Fibroblast of skin of abdomen (primary cell): Measurements from ENCODE around the gene SLC26A1.
"Not testable (repeated sequence)": the region's sequence is repeated elsewhere in the genome, so short reads cannot be mapped to it uniquely, and the experiment has no call there.

Source experiments
- DNase-seq: peaks from one replicate; pipeline ENCODE4 v3.0.0-alpha.2; 2013

The SLC26A1 gene

GRCh38 chr4:1013225-1014073, 20.2 kb upstream of the SLC26A1 start:
- no peak for DNase-seq

GRCh38 chr4:1012034-1012739, 19.0 kb upstream of the SLC26A1 start:
- peak; percentile 35 for DNase-seq

- no peak for DNase-seq
These were observed 18.4 kb upstream of the SLC26A1 start for GRCh38 chr4:1011666-1012033.

GRCh38 chr4:1011022-1011665, 17.9 kb upstream of the SLC26A1 start, which contains the start of gene FGFRL1:
TSS of gene FGFRL1 (plus strand) at chr4:1011626. CDS start at chr4:1012486, 860 bp downstream.
- peak; percentile 91 for DNase-seq

- peak; percentile 78 for DNase-seq
These were observed 17.3 kb upstream of the SLC26A1 start for GRCh38 chr4:1010395-1011021.

- DNase-seq = peak; percentile 57
These were observed 16.6 kb upstream of the SLC26A1 start for GRCh38 chr4:1009542-1010394.

GRCh38 chr4:1008840-1009541, 15.8 kb upstream of the SLC26A1 start:
- DNase-seq = no peak

GRCh38 chr4:1006856-1007255, 13.7 kb upstream of the SLC26A1 start:
- no peak for DNase-seq

GRCh38 chr4:1004557-1005485, 11.6 kb upstream of the SLC26A1 start:
- no peak for DNase-seq

GRCh38 chr4:1004071-1004418, 10.8 kb upstream of the SLC26A1 start:
- DNase-seq = no peak

- no peak for DNase-seq
These were observed 10.3 kb upstream of the SLC26A1 start for GRCh38 chr4:1003271-1004070.

- DNase-seq = no peak
These were observed 9.5 kb upstream of the SLC26A1 start for GRCh38 chr4:1002631-1003251.

- DNase-seq = no peak
These were observed 9.0 kb upstream of the SLC26A1 start for GRCh38 chr4:1002131-1002630.

- DNase-seq = no peak
These were observed 8.4 kb upstream of the SLC26A1 start for GRCh38 chr4:1001561-1002130.

GRCh38 chr4:1000686-1001260, 7.6 kb upstream of the SLC26A1 start:
- DNase-seq = no peak

- no peak for DNase-seq
These were observed 6.8 kb upstream of the SLC26A1 start for GRCh38 chr4:999882-1000425.

GRCh38 chr4:999240-999863, 6.1 kb upstream of the SLC26A1 start:
- DNase-seq = not testable (repeated sequence)
